Limb (tissue), 2 donors: ENCODE results near the gene TBCD.
A peak's percentile ranks its signal among the peaks of the same experiment; 100 is the strongest.
"Not testable (repeated sequence)": the region's sequence is repeated elsewhere in the genome, so short reads cannot be mapped to it uniquely, and the experiment has no call there.

Experiments used
- DNase-seq, 2 donors: peaks; one replicate each; pipeline ENCODE4 v3.0.0-alpha.2; 2016; ENCODE audit errors: extremely low spot score in 2 of 2

TBCD gene

DNA sequence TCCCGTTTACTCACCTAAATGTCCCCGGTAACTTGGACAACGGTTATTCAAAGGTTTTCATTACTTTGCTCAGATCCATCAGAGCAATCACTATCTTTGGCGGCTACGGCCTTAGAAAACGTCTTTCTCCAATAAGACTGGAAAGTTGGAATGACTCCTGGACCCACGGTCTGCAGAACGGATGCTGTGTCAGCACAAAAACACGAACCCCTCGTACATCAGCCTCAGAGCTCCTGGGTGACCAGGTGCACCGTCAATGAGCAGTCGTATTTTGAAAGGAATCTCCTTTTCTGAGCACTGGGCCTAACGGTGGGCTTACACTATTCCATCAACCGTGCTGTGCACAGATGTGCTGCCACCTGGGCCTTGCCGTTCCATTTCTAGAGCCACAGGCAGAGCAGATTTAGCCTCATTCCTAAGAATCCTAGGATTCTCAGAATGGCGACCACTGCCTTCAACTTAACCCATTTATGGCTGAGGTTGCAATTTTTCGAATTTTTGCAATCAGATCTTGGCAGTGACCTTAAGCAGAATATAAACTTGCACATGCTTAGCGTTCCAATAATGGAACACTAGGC, 198.7 kb downstream of the TBCD start:
- DNase-seq: no peak

DNA sequence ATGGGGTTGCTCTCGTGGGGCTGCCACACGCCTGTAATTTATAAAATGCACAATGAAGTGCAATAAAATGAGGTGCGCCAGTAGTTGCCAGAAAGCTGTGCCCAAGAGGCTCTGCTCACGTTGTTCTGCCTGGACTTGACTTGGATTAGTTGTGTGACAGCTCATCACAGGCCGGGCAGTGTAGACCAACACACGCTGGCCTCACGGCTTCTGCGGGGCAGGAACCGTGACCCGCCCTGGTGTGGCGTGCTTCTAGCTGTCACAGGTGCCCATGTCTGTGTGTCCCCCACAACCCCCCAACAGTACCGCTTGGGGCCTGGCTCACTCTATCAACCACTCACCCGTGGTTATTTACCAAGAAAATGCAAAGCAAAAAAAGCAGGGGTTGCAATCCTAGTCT, 200.2 kb downstream of the TBCD start:
- peak in 1 of 2 donors; percentile 21 for DNase-seq

DNA sequence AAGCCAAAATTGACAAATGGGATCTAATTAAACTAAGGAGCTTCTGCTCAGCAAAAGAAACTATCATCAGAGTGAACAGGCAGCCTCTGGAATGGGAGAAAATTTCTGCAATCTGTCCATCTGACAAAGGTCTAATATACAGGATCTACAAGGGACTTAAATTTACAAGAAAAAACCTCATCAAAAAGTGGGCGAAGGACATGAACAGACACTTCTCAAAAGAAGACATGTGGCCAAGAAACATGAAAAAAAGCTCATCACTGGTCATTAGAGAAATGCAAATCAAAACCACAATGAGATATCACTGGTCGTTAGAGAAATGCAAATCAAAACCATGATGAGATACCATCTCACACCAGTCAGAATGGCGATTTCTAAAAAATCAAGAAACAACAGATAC, 203.2 kb downstream of the TBCD start:
- DNase-seq: not testable (repeated sequence)

DNA sequence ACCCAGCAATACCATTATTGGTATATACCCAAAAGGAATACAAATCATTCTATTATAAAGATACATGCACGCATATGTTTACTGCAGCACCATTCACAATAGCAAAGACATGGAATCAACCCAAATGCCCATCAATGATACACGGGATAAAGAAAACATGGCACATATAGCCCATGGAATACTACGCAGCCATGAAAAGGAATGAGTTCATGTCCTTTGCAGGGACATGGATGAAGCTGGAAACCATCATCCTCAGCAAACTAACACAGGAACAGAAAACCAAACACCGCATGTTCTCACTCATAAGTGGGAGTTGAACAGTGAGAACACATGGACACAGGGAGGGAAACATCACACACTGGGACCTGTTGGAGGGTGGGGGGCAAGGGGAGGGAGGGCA, 203.8 kb downstream of the TBCD start:
- DNase-seq: not testable (repeated sequence)

DNA sequence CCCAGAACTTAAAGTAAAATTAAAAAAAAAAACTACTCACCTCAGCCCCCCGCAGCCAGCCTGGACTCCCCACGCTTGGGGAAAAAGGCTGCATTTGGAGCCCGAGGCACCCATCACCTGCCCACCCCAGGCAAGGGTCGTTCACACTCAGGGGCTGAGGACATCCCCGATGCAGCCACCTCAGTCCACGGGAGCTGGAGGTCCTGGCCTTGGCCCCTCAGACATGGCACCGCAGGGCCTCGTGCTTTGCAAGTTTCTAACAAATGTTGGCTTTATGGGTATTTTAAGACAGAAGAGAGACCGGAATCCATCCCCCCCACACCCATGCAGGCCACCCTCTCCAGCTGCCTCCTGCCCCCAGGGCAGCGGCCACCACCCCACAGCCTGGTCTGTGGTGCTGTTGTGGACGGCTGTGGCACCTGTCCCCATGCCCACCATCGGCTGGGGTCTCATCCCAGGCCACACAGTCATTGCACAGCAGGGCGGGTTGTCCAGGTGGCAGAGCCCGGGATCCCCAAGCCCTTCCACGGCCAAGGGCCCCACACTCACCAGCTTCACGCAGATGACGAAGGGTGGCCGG, 204.4 kb downstream of the TBCD start:
- DNase-seq: peak in 1 of 2 donors; percentile 23

DNA sequence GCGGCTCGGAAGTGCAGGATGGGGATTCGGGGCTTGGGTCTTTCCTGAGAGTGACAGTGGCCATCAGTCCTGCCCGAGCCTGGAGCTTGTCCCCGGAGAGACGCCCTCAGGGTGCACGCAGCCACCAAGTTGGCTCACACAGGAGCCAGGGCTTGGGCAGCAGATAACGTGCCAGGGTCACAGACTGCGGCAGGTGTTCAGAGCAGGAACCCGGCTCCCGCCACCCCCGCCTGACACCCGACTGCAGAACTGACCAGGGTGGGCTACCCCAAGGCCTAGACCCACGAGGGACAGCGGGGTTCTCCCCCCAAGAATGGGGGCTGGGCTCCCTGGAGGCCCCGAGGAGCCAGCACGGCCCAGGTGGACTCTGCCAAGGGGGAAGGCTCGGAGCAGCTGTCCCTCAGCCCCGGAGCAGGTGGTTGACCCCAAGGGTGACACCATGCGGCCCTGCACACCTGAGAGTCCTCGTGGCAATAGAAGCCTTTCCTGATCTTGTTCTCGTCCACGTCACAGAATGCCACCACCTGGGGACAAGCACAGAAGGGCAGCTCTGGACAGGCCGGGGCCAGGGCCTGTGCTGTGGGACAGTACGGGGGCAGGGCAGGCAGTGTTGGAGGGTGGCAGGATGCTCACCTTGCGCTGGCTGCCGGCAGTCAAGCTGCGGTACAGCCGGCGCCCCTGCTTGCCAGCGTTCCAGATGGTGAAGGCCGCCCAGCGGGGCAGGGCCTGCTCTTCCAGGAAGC, 205.0 kb downstream of the TBCD start:
- DNase-seq: peak in 1 of 2 donors; percentile 26

DNA sequence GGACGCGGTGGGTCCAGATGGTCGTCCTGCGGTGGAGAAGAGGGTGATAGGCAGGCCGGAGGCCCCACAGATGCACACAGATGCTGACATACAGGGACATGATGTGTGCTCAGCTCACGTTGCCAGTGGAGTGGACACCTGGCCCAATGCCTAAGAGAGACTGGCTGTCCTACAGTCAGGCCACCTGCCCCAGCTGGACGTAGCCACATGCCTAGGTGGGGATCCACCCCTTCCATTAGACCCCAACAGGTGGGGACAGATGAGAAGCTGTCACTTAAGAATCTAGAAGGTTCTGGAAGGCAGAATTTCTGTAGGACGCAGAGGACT, 205.6 kb downstream of the TBCD start:
- peak in 1 of 2 donors; percentile 22 for DNase-seq

DNA sequence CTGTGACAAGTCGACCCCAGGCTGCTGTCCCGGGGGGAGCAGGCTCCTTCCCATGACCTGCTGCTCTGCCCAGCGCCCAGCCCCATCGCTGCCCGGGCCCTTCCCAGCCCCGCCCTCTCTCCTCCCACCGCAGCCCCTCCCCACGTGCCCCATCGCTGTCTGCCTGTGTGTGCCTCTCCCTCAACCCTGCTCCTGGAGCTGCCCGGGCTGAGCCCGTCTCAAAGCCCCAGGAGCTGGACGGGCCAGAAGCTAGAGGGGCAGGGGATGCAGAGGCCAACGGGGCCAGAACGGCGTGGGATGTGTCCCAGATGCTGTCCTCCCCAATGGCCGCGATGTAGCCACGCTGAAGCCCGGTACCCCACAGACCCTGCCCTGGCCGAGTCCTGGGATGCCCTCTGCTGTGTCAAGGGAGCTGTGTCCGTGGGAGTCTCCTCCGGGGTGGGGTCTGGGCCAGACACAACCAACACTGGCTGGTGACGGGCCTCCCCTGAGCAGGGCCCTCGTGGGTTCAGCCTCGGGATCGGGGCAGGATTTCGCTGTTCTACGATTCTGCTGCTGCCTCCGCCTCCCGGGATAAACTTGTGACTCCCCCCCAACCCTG, 206.2 kb downstream of the TBCD start:
- peak in 1 of 2 donors; percentile 26 for DNase-seq

DNA sequence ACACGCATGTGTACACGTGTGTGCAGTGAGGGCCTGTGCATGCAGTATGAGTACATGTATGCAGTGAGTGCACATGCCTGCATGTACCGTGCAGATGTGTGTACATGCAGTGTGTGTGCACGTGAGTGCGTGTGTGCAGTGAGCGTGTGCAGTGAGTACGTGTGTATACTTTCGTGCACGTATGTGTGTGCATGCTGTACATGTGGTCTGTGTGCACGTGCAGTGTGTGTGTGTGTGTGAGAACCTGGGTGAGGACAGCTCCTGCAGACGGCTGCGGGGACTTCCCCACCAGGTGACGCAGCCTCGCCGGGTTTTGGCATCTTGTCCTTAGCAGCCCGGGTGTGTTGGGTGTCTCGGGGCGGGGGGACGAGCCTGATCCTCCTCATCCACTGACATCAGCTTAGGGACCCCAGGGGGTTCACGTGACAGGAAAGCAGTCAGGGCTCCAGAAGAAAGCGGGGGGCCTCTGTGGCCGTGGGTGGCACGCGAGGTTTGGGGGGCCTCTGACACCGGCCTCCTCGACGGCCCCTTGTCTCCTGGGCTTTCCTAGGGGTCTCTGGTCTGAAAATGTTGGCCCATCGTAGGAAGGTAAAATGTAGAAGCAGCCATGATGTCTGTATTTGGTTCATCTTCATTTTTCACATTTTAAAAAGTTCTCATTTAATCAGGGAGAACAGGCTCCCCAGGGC, 207.5 kb downstream of the TBCD start:
- peak in 1 of 2 donors; percentile 15 for DNase-seq

DNA sequence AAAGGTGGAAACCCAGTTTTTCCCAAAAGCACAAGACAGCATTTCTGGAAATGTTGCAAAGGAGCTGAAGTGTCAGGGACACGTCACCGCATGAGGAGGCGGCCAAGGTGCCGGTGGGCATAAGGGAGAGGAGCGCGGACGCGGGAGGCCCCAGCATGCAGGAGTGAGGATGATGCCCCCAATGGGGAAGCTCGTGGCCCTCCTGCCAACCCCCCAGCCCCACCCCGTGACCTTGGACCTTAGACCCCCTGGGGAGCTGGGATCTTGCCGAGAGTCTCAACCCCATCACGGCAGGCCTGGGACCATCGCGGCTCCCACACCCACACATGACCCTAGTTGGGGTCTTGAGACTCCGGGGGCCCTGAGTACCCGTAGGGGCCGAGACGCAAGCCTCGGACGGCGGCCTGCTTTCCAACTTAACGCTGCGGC, 208.1 kb downstream of the TBCD start:
- DNase-seq: peak in 1 of 2 donors; percentile 33

DNA sequence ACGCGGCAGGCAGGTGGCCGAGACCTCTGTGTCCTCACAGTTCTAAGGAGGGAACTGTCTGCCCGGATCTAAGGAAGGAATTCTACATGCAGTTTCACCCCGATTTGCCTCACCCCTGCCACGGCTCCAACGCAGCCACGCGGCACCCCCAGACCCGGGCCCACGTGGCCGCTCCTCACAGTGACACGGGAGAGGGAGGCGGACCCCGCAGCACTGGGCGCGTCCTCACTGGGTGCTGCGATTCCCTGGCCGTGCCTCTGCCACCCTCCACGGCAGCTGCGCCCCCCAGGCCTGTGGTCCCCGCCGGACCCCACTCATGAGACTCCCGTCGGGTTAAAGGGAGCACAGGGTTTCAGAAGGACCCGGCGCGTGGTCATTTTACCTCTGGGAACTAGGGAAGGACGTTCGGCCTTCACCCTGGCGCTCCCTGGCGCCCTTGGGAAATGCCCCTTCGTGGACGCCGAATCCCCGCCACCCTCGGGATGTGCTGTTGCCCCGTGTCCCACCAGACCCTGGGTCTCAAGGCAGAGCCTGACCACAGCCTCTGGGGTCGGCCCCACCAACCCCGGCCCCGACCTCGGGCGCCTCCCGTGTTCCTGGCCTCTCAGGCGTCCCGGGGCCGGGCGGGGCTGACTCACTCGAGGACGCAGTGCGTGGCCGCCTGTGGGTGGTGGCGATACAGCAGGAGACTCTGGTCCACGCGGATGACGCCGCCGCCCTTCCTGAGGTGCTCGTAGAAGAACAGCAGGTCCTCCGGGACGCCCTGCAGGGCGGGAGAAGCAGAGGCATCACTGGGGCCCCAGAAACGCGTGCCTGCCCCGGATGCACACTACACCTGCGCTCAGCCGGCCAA, 208.8 kb downstream of the TBCD start:
- peak in 1 of 2 donors; percentile 30 for DNase-seq

DNA sequence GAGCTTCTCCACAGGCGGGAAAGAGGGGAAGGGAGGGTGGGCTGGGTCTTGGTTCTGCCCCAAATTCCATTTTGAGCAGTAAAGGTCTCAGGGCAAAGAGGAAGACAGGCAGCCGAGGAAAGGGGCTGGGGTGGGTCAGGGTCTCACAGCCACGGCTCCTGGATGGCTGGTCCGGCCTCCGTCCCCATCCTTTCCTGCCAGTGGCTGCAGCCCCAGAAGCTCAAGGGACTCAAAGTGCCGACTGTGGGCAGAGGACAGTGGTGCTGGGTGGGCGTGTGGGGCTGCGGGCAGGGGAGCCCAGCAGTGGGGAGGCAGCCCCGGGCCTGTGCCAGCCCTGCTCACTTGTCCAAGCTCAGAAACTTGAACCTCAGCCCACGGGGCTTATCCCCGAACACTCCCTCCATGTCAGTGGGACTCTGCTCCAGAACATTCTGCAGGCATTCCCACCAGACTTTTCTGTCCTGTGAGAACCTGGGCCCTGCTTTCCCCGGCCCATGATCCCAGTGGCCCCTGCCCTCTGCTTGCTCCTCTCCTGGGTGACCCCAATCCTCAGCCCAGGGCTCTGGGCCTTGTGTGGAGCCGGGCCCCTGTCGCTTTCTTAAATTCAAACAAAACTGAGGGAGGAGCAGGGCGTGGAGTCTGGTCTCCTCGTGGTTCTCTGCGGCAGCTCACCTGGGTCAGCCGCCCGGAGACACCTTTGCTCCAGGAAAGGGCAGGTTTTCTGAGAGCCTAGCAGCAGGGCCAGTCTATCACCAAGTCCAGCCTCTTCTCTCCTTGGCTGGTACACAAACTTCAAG, 209.7 kb downstream of the TBCD start:
- DNase-seq: peak in 1 of 2 donors; percentile 24

DNA sequence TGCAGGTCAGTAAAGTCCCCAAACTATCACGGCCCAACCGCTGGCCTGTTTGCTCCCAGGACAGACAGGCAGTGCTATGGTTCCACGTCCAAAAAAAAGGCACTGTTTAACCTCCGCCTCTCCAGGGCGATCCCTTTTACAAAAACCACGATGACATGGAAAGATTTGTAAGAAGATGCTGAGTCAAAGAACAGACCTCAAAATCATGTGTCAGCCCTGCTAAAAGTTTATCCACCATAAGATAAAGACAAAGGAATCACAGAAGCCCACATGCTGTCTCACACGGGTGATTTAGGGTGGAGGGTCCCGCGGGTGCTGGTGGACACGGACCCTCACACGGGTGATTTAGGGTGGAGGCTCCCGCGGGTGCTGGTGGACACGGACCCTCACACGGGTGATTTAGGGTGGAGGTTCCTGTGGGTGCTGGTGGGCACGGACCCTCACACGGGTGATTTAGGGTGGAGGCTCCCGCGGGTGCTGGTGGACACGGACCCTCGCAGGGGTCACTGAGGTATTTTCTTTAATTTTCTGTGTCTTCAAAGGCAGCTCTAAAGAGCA, 210.4 kb downstream of the TBCD start:
- DNase-seq: peak in 1 of 2 donors; percentile 11

DNA sequence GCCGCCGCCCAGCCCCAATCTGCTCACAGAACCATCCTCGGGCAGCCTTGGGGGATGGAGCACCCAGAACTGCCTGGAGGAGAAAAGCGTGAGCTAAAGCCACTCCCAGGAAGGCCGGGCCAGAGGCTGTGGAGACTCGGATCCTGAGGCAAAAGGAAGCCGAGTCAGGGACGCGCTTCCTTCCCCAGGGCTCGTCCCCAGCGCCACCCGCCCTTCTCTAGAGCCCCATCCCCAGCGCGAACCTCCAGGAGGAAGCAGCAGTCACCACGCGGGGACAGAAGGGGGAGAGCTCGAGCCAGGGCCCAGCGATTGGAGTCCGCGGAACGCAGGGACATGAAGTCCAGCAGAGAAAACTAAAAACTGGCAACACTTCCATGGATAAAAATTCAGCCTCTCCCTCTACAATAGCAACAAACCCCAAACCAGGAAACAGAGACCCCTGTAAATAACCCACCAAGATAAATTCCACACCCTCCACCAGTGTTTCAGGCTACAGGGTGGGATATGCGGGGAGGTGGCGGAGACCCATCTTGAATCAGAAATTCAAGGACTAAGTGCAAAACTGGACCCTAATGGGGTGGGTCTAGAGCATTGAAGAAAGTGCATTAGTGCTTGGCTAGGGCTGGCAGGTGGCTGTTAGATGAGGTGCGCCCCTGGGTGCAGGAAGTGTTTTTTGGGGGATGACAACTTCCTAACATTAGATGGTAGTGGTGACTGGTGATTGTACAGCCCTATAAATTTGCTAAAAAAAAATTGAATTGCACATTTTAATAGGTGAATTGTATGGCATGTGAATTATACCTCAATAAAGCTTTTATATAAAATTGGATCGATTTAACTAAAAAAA, 211.5 kb downstream of the TBCD start:
- DNase-seq: peak; percentile 63 to 83

DNA sequence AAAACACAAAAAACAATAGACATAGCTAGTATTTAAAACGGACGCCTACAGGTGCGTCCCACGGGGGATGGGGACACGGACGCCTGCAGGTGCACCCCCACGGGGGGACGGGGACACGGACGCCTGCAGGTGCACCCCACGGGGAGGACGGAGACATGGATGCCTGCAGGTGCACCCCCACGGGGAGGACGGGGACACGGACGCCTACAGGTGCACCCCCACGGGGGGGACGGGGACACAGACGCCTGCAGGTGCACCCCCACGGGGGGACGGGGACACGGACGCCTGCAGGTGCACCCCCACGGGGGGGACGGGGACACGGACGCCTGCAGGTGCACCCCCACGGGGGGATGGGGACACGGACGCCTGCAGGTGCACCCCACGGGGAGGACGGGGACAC, 212.6 kb downstream of the TBCD start:
- peak in 1 of 2 donors; percentile 27 for DNase-seq

DNA sequence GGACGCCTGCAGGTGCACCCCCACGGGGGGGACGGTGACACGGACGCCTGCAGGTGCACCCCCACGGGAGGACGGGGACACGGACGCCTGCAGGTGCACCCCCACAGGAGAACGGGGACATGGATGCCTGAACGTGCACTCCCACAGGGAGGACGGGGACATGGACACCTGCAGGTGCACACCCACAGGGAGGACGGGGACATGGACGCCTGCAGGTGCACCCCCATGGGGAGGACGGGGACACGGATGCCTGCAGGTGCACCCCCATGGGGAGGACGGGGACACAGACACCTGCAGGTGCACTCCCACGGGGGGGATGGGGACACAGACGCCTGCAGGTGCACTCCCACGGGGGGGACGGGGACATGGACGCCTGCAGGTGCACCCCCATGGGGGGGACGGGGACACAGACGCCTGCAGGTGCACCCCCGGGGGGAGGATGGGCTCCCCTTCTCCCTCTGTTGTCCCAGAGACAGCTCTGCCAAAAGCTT, 213.0 kb downstream of the TBCD start:
- DNase-seq: peak in 1 of 2 donors; percentile 29

DNA sequence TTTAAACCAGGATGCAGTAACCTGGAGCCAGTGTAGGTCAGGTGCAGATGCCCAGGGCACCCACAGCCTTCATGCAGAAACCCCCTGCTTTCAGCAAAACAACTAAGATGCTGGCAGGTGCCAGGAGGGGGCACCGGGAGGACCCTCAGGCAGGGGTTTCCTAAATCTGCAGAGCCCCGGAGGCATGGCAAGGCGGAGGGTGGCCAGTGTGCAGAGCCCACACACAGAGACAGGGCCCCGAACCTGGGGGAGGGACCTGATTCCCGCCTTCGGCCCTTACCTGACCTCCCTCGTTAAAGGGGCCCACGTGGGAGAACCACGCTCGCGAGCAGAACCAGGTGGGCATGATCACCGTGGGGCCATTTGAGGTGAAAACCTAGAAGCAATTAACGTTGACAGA, 213.5 kb downstream of the TBCD start:
- DNase-seq: peak in 1 of 2 donors; percentile 15

DNA sequence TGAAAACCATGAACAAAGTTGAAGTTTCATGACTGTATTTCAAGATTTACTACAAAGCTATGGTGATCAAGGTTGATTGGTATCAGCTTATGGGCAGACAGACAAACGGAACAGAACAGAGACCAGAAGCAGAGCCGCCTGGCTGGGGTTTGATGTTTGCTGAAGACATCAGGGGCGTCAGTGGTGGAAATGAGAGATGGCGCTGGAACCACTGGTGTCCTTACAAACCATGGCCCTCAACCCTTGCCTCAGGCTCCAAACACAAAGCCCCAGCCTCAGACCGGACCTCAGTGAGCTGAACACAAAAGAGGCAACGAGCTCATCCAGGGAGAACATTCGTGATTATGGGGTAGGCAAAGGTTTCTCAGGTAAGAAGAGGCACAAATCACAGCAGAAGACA, 214.6 kb downstream of the TBCD start:
- peak in 1 of 2 donors; percentile 6 for DNase-seq
